Testis (tissue), 2 donors: ENCODE data around the gene DENND1A.

Source experiments
- POLR2A ChIP-seq: fragments of 450-650 bp; IDR thresholded peaks from one replicate; pipeline ENCODE4 v1.6.1; 2017; ENCODE audit warnings: antibody characterized with exemption, mild to moderate bottlenecking, moderate library complexity
- TF ChIP-seq, protein P1 (sequence below), 3 experiments: fragments of 450-650 bp in 2 of 3; fragments of 200-600 bp in 1 of 3; sonication (generic) in 1 of 3; IDR thresholded peaks; one replicate each; pipeline ENCODE4 v1.5.1; 2016 to 2019; ENCODE audit warnings: antibody characterized with exemption in 3 of 3, mild to moderate bottlenecking in 2 of 3, moderate library complexity in 1 of 3

DNA sequence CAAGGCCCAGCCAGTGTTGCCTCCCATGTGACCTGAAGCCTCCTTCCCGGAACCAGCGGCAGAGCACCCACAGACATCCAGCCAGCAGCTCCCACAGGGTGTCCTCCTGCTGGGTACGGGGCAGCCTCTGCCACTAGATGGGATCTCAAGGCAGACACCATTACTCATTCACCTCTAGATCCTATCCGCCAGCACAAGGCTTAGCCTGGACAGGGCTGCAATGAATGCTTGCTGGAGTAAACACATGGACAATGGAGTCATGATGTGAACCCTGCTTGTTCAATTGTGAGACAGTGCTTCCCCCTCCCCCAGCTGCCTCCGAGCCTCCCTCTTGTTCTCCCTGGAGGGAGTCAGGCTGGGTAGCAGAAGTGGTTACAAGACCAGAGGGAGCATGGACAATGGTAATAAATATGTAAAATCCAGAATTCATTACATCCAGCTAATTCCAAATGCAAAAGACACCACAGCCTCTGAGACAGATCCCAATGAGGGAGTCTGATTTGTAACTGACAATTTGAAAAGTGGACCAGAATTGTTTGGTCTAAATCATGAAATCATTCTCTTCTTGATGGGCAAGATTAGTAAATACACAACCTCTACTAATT is 441.9 kb downstream of the DENND1A start:
- TF ChIP-seq, protein P1, sequence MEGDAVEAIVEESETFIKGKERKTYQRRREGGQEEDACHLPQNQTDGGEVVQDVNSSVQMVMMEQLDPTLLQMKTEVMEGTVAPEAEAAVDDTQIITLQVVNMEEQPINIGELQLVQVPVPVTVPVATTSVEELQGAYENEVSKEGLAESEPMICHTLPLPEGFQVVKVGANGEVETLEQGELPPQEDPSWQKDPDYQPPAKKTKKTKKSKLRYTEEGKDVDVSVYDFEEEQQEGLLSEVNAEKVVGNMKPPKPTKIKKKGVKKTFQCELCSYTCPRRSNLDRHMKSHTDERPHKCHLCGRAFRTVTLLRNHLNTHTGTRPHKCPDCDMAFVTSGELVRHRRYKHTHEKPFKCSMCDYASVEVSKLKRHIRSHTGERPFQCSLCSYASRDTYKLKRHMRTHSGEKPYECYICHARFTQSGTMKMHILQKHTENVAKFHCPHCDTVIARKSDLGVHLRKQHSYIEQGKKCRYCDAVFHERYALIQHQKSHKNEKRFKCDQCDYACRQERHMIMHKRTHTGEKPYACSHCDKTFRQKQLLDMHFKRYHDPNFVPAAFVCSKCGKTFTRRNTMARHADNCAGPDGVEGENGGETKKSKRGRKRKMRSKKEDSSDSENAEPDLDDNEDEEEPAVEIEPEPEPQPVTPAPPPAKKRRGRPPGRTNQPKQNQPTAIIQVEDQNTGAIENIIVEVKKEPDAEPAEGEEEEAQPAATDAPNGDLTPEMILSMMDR (IDR thresholded peaks at IDR 0.05) = no peak
- TF ChIP-seq POLR2A = no peak
